Kidney epithelial cell (primary cell): ENCODE measurements around the gene KLHL25. TPM values are rescaled to one million over a fixed set of nuclear protein-coding genes. Genes with fewer than 3 reads are reported as not detected.

Experiments used
- DNase-seq: peaks from one replicate; pipeline ENCODE4 v3.0.0-alpha.2; 2010; ENCODE audit warnings: low read depth
- H3K27me3 ChIP-seq: 2 replicates; pipeline ENCODE4 v1.6.0; 2011; ENCODE audit warnings: low read length; ENCODE audit not compliant: control insufficient read depth, insufficient read depth
- H3K36me3 ChIP-seq: 2 replicates; pipeline ENCODE4 v1.5.1; 2011; ENCODE audit warnings: low read length; ENCODE audit not compliant: control insufficient read depth, insufficient read depth
- H3K4me3 ChIP-seq: 2 replicates; pipeline ENCODE4 v1.5.1; 2011; ENCODE audit warnings: low read depth, mild to moderate bottlenecking, control low read depth, low read length
- total RNA-seq: library from RNA; depleted of rRNA; stranded (reverse); fragments of >200 nt; gene quantifications from 2 replicates; pipeline ENCODE4 v1.2.3, GENCODE V29; 2015
- TF ChIP-seq, protein P1 (sequence below): IDR thresholded peaks from 2 replicates; pipeline ENCODE4 v1.5.1; 2011; ENCODE audit warnings: mild to moderate bottlenecking, moderate library complexity, low read length, control low read depth, inconsistent platforms; ENCODE audit not compliant: insufficient read depth, poor library complexity, severe bottlenecking

Gene KLHL25, protein sequence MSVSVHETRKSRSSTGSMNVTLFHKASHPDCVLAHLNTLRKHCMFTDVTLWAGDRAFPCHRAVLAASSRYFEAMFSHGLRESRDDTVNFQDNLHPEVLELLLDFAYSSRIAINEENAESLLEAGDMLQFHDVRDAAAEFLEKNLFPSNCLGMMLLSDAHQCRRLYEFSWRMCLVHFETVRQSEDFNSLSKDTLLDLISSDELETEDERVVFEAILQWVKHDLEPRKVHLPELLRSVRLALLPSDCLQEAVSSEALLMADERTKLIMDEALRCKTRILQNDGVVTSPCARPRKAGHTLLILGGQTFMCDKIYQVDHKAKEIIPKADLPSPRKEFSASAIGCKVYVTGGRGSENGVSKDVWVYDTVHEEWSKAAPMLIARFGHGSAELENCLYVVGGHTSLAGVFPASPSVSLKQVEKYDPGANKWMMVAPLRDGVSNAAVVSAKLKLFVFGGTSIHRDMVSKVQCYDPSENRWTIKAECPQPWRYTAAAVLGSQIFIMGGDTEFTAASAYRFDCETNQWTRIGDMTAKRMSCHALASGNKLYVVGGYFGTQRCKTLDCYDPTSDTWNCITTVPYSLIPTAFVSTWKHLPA
- total RNA-seq = 13.2 and 14.8 TPM in 2 replicates

GRCh38 chr15:85794598-85795336, at the start of gene KLHL25:
Gene KLHL25 (minus strand): TSS chr15:85794925. CDS start chr15:85769810, 25,115 bp downstream.
- Histone ChIP-seq H3K27me3 (no peaks in the 10 kb centered on the region), H3K36me3 (no peaks in the 10 kb centered on the region), H3K4me3 (peak within 1 kb of the TSS; percentile 62)
- peak; percentile 77 for DNase-seq
- TF ChIP-seq, protein P1, sequence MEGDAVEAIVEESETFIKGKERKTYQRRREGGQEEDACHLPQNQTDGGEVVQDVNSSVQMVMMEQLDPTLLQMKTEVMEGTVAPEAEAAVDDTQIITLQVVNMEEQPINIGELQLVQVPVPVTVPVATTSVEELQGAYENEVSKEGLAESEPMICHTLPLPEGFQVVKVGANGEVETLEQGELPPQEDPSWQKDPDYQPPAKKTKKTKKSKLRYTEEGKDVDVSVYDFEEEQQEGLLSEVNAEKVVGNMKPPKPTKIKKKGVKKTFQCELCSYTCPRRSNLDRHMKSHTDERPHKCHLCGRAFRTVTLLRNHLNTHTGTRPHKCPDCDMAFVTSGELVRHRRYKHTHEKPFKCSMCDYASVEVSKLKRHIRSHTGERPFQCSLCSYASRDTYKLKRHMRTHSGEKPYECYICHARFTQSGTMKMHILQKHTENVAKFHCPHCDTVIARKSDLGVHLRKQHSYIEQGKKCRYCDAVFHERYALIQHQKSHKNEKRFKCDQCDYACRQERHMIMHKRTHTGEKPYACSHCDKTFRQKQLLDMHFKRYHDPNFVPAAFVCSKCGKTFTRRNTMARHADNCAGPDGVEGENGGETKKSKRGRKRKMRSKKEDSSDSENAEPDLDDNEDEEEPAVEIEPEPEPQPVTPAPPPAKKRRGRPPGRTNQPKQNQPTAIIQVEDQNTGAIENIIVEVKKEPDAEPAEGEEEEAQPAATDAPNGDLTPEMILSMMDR = no peak

GRCh38 chr15:85840802-85841152, 46.1 kb upstream of the KLHL25 start:
- no peak for DNase-seq
- peaks cover 2% of the 10 kb centered on the region for H3K27me3 ChIP-seq
- H3K36me3 ChIP-seq = no peaks in the 10 kb centered on the region
- no peak overlapping the region for H3K4me3 ChIP-seq
- TF ChIP-seq, protein P1 = no peak

- peak overlapping the region; percentile 21 for H3K4me3 ChIP-seq
- no peaks in the 10 kb centered on the region for H3K36me3 ChIP-seq
- no peaks in the 10 kb centered on the region for H3K27me3 ChIP-seq
- TF ChIP-seq, protein P1 = peak; percentile 90
- DNase-seq = peak; percentile 37
Observed at GRCh38 chr15:85840079-85840801, 45.5 kb upstream of the KLHL25 start.

DNA sequence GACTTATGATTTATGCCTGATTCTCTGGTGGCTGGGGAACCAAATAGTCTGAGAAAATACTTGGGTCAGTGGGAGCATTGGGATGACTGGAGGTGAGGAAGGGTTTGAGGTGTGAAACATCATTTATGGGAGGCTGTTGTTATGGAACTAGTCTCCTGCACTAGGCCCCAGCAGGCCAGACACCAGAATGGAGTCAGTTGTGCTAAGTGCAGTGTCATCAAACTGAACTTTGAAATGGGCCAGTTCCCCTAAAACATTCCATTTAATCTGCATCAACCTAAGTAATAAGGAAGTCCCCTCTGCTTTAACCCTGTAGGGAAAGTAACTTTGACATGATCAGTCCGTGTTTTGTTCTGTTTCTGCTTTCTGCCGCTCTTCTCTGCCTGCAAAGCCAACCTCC, 44.9 kb upstream of the KLHL25 start:
- H3K27me3 ChIP-seq = no peaks in the 10 kb centered on the region
- TF ChIP-seq, protein P1 = no peak
- no peak overlapping the region for H3K4me3 ChIP-seq
- DNase-seq = no peak
- H3K36me3 ChIP-seq = no peaks in the 10 kb centered on the region

GRCh38 chr15:85838655-85839054, 43.9 kb upstream of the KLHL25 start:
- no peaks in the 10 kb centered on the region for H3K36me3 ChIP-seq
- TF ChIP-seq, protein P1 = no peak
- no peak for DNase-seq
- H3K27me3 ChIP-seq = peaks cover 3% of the 10 kb centered on the region
- no peak overlapping the region for H3K4me3 ChIP-seq
